Measurements from ENCODE around the gene SLC35D1.
A peak's percentile ranks its signal among the peaks of the same experiment; 100 is the strongest.

SLC35D1 gene

GRCh38 chr1:67053785-67054772 is at the start of gene SLC35D1:
SLC35D1 (minus strand) TSS chr1:67054148; CDS start chr1:67054013, 135 bp downstream.
- H3K9me3 ChIP-seq (ENCODE audit: control insufficient read depth in 1 of 2, low read length in 2 of 2), result no peaks in the 10 kb centered on the region
- peak within 1 kb of the TSS; percentile 86 to 87 for H3K4me3 ChIP-seq (ENCODE audit: low read depth in 1 of 2, low read length in 2 of 2)
- H3K36me3 ChIP-seq (ENCODE audit: control insufficient read depth in 1 of 2, insufficient read depth in 2 of 2, low read length in 2 of 2), result peaks cover 0 to 8% of the 10 kb centered on the region in 2 donors
- no peaks in the 10 kb centered on the region for H3K27me3 ChIP-seq (ENCODE audit: low read depth, low read length)
- peak within 1 kb of the TSS; percentile 86 for H3K27ac ChIP-seq (ENCODE audit: low read length)
- peaks cover 10 to 15% of the 10 kb centered on the region in 2 donors for H3K4me1 ChIP-seq (ENCODE audit: control insufficient read depth in 1 of 2, insufficient read depth in 2 of 2, low read length in 2 of 2)

GRCh38 chr1:67103548-67103947 is 49.6 kb upstream of the SLC35D1 start:
- H3K27ac ChIP-seq (ENCODE audit: low read length), result no peak overlapping the region
- H3K4me1 ChIP-seq (ENCODE audit: control insufficient read depth in 1 of 2, insufficient read depth in 2 of 2, low read length in 2 of 2), result no peaks in the 10 kb centered on the region
- no peaks in the 10 kb centered on the region for H3K27me3 ChIP-seq (ENCODE audit: low read depth, low read length)

GRCh38 chr1:67100833-67101232 is 46.9 kb upstream of the SLC35D1 start:
- H3K27ac ChIP-seq (ENCODE audit: low read length), result no peak overlapping the region
- H3K27me3 ChIP-seq (ENCODE audit: low read depth, low read length), result no peaks in the 10 kb centered on the region
- no peaks in the 10 kb centered on the region for H3K36me3 ChIP-seq (ENCODE audit: control insufficient read depth in 1 of 2, insufficient read depth in 2 of 2, low read length in 2 of 2)
- no peaks in the 10 kb centered on the region for H3K4me1 ChIP-seq (ENCODE audit: control insufficient read depth in 1 of 2, insufficient read depth in 2 of 2, low read length in 2 of 2)
- no peak overlapping the region for H3K4me3 ChIP-seq (ENCODE audit: low read depth in 1 of 2, low read length in 2 of 2)
- H3K9me3 ChIP-seq (ENCODE audit: control insufficient read depth in 1 of 2, low read length in 2 of 2), result no peaks in the 10 kb centered on the region

More at GRCh38 chr1:67103548-67103947, 49.6 kb upstream of the SLC35D1 start:
- Histone ChIP-seq H3K36me3 (ENCODE audit: control insufficient read depth in 1 of 2, insufficient read depth in 2 of 2, low read length in 2 of 2) (no peaks in the 10 kb centered on the region), H3K4me3 (ENCODE audit: low read depth in 1 of 2, low read length in 2 of 2) (no peak overlapping the region), H3K9me3 (ENCODE audit: control insufficient read depth in 1 of 2, low read length in 2 of 2) (no peaks in the 10 kb centered on the region)

- Histone ChIP-seq H3K4me3 (ENCODE audit: low read depth in 1 of 2, low read length in 2 of 2) (no peak overlapping the region), H3K27me3 (ENCODE audit: low read depth, low read length) (no peaks in the 10 kb centered on the region), H3K9me3 (ENCODE audit: control insufficient read depth in 1 of 2, low read length in 2 of 2) (no peaks in the 10 kb centered on the region), H3K4me1 (ENCODE audit: control insufficient read depth in 1 of 2, insufficient read depth in 2 of 2, low read length in 2 of 2) (no peaks in the 10 kb centered on the region), H3K27ac (ENCODE audit: low read length) (no peak overlapping the region), H3K36me3 (ENCODE audit: control insufficient read depth in 1 of 2, insufficient read depth in 2 of 2, low read length in 2 of 2) (no peaks in the 10 kb centered on the region)
Measured at GRCh38 chr1:67097305-67097704, 43.4 kb upstream of the SLC35D1 start.

GRCh38 chr1:67094191-67094590 is 40.2 kb upstream of the SLC35D1 start:
- H3K4me3 ChIP-seq (ENCODE audit: low read depth in 1 of 2, low read length in 2 of 2), result no peak overlapping the region
- peaks cover 0 to 7% of the 10 kb centered on the region in 2 donors for H3K9me3 ChIP-seq (ENCODE audit: control insufficient read depth in 1 of 2, low read length in 2 of 2)
- no peaks in the 10 kb centered on the region for H3K27me3 ChIP-seq (ENCODE audit: low read depth, low read length)
- no peak overlapping the region for H3K27ac ChIP-seq (ENCODE audit: low read length)
- H3K36me3 ChIP-seq (ENCODE audit: control insufficient read depth in 1 of 2, insufficient read depth in 2 of 2, low read length in 2 of 2), result no peaks in the 10 kb centered on the region
- no peaks in the 10 kb centered on the region for H3K4me1 ChIP-seq (ENCODE audit: control insufficient read depth in 1 of 2, insufficient read depth in 2 of 2, low read length in 2 of 2)

- Histone ChIP-seq H3K36me3 (ENCODE audit: control insufficient read depth in 1 of 2, insufficient read depth in 2 of 2, low read length in 2 of 2) (no peaks in the 10 kb centered on the region), H3K9me3 (ENCODE audit: control insufficient read depth in 1 of 2, low read length in 2 of 2) (peaks cover 0 to 7% of the 10 kb centered on the region in 2 donors), H3K4me3 (ENCODE audit: low read depth in 1 of 2, low read length in 2 of 2) (no peak overlapping the region), H3K4me1 (ENCODE audit: control insufficient read depth in 1 of 2, insufficient read depth in 2 of 2, low read length in 2 of 2) (no peaks in the 10 kb centered on the region), H3K27ac (ENCODE audit: low read length) (no peak overlapping the region), H3K27me3 (ENCODE audit: low read depth, low read length) (no peaks in the 10 kb centered on the region)
Measured at GRCh38 chr1:67089685-67090208, 35.8 kb upstream of the SLC35D1 start.

GRCh38 chr1:67088440-67088839 is 34.5 kb upstream of the SLC35D1 start:
- Histone ChIP-seq H3K27ac (ENCODE audit: low read length) (no peak overlapping the region), H3K27me3 (ENCODE audit: low read depth, low read length) (no peaks in the 10 kb centered on the region), H3K9me3 (ENCODE audit: control insufficient read depth in 1 of 2, low read length in 2 of 2) (peaks cover 0 to 7% of the 10 kb centered on the region in 2 donors), H3K4me1 (ENCODE audit: control insufficient read depth in 1 of 2, insufficient read depth in 2 of 2, low read length in 2 of 2) (no peaks in the 10 kb centered on the region), H3K36me3 (ENCODE audit: control insufficient read depth in 1 of 2, insufficient read depth in 2 of 2, low read length in 2 of 2) (no peaks in the 10 kb centered on the region), H3K4me3 (ENCODE audit: low read depth in 1 of 2, low read length in 2 of 2) (no peak overlapping the region)

GRCh38 chr1:67085326-67085725 is 31.4 kb upstream of the SLC35D1 start:
- Histone ChIP-seq H3K36me3 (ENCODE audit: control insufficient read depth in 1 of 2, insufficient read depth in 2 of 2, low read length in 2 of 2) (no peaks in the 10 kb centered on the region), H3K27ac (ENCODE audit: low read length) (no peak overlapping the region), H3K4me1 (ENCODE audit: control insufficient read depth in 1 of 2, insufficient read depth in 2 of 2, low read length in 2 of 2) (no peaks in the 10 kb centered on the region), H3K9me3 (ENCODE audit: control insufficient read depth in 1 of 2, low read length in 2 of 2) (peaks cover 0 to 7% of the 10 kb centered on the region in 2 donors), H3K4me3 (ENCODE audit: low read depth in 1 of 2, low read length in 2 of 2) (no peak overlapping the region), H3K27me3 (ENCODE audit: low read depth, low read length) (no peaks in the 10 kb centered on the region)

- no peak overlapping the region for H3K4me3 ChIP-seq (ENCODE audit: low read depth in 1 of 2, low read length in 2 of 2)
- H3K4me1 ChIP-seq (ENCODE audit: control insufficient read depth in 1 of 2, insufficient read depth in 2 of 2, low read length in 2 of 2), result no peaks in the 10 kb centered on the region
- H3K9me3 ChIP-seq (ENCODE audit: control insufficient read depth in 1 of 2, low read length in 2 of 2), result peaks cover 0 to 4% of the 10 kb centered on the region in 2 donors
- no peaks in the 10 kb centered on the region for H3K27me3 ChIP-seq (ENCODE audit: low read depth, low read length)
- H3K27ac ChIP-seq (ENCODE audit: low read length), result no peak overlapping the region
- no peaks in the 10 kb centered on the region for H3K36me3 ChIP-seq (ENCODE audit: control insufficient read depth in 1 of 2, insufficient read depth in 2 of 2, low read length in 2 of 2)
Measured at GRCh38 chr1:67084765-67085318, 30.9 kb upstream of the SLC35D1 start.

- Histone ChIP-seq H3K4me1 (ENCODE audit: control insufficient read depth in 1 of 2, insufficient read depth in 2 of 2, low read length in 2 of 2) (no peaks in the 10 kb centered on the region), H3K27ac (ENCODE audit: low read length) (no peak overlapping the region), H3K9me3 (ENCODE audit: control insufficient read depth in 1 of 2, low read length in 2 of 2) (peaks cover 0 to 6% of the 10 kb centered on the region in 2 donors), H3K4me3 (ENCODE audit: low read depth in 1 of 2, low read length in 2 of 2) (no peak overlapping the region), H3K36me3 (ENCODE audit: control insufficient read depth in 1 of 2, insufficient read depth in 2 of 2, low read length in 2 of 2) (no peaks in the 10 kb centered on the region), H3K27me3 (ENCODE audit: low read depth, low read length) (no peaks in the 10 kb centered on the region)
Measured at GRCh38 chr1:67078291-67078690, 24.3 kb upstream of the SLC35D1 start.

GRCh38 chr1:67077593-67077992 is 23.6 kb upstream of the SLC35D1 start:
- Histone ChIP-seq H3K4me1 (ENCODE audit: control insufficient read depth in 1 of 2, insufficient read depth in 2 of 2, low read length in 2 of 2) (no peaks in the 10 kb centered on the region), H3K27ac (ENCODE audit: low read length) (no peak overlapping the region), H3K9me3 (ENCODE audit: control insufficient read depth in 1 of 2, low read length in 2 of 2) (peaks cover 0 to 8% of the 10 kb centered on the region in 2 donors), H3K4me3 (ENCODE audit: low read depth in 1 of 2, low read length in 2 of 2) (no peak overlapping the region), H3K36me3 (ENCODE audit: control insufficient read depth in 1 of 2, insufficient read depth in 2 of 2, low read length in 2 of 2) (no peaks in the 10 kb centered on the region), H3K27me3 (ENCODE audit: low read depth, low read length) (no peaks in the 10 kb centered on the region)
